ENCODE results near the gene EMX1. TPM values are rescaled to one million over a fixed set of nuclear protein-coding genes. Genes with fewer than 3 reads are reported as not detected.

EMX1 gene
- total RNA-seq, 1 experiment from 2014 or later, result 0.81 TPM

Other genes starting within 250 kb of the EMX1 start
- gene EXOC6B, start 91.5 kb upstream of the EMX1 start, total RNA-seq (2014; rRNA removed; shearing (Covaris generic); ENCODE audit: low replicate concordance), result 18.5 and 19.6 TPM in 2 replicates
- gene SPR, start 30.1 kb upstream of the EMX1 start, total RNA-seq (2014; rRNA removed; shearing (Covaris generic); ENCODE audit: low replicate concordance), result 120 and 123 TPM in 2 replicates
- gene SFXN5, start 154.2 kb downstream of the EMX1 start, total RNA-seq (2014; rRNA removed; shearing (Covaris generic); ENCODE audit: low replicate concordance), result 8.6 and 13.8 TPM in 2 replicates
- 31.2 and 42.6 TPM in 2 replicates for gene RAB11FIP5, start 195.4 kb downstream of the EMX1 start, total RNA-seq (2014; rRNA removed; shearing (Covaris generic); ENCODE audit: low replicate concordance)